SW 1271 (cell line): ENCODE results near the gene ITGAX.

Experiments used
- DNase-seq, 2 experiments: peaks; one replicate each; lab custom pipeline; 2025; lab: John Stamatoyannopoulos, UW

ITGAX gene

DNA sequence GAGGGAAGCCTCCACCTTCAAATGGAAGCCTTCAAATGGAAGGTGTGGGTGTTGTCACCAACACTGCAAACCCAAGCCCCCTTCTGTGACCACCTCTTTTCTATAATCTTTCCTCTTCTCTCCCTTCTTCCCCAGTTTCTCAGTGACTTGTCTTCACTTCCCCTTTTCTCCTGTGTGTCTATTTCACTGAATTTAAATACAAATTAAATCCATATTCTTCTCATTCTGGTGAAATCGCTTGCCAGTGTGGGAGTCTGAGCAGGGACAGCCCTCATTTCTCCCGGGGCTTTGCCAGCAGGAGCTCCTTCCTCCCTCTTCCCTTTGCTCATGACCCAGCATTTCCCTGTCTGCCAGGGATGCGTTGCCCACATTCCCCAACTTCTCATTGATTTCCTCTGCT, 6.4 kb upstream of the ITGAX start:
- DNase-seq = no peak

DNA sequence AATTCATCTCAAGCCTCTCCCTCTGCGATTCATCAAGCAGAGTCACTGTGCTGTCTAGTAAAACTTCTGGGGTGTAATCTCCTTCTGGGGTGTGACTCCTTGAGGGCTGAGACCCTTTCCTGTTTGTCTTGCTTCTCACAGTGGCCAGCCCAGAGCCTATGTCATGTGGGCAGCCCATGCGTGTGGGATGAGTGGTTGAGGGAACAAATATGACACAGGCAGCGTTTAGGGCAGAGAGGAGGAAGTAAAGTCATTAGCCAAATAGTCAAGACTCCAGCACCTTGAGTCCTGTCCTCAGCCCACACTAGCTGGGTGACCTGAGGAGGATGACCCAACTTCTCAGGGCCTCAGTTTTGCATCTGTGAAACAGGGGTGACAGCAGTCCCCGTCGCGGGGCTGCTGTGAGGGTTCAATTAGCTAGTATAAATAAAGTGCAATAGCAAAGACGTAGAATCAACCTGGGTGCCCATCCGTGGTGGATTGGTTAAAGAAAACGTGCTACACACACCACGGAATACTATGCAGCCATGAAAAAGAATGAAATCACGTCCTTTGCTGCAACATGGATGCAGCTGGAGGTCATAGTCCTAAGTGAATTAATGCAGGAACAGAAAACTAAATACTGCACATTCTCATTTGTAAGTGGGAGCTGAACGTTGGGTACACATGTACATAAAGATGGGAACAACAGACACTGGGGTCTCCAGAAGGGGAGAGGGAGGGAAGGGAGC, 4.5 kb upstream of the ITGAX start:
- DNase-seq = no peak

DNA sequence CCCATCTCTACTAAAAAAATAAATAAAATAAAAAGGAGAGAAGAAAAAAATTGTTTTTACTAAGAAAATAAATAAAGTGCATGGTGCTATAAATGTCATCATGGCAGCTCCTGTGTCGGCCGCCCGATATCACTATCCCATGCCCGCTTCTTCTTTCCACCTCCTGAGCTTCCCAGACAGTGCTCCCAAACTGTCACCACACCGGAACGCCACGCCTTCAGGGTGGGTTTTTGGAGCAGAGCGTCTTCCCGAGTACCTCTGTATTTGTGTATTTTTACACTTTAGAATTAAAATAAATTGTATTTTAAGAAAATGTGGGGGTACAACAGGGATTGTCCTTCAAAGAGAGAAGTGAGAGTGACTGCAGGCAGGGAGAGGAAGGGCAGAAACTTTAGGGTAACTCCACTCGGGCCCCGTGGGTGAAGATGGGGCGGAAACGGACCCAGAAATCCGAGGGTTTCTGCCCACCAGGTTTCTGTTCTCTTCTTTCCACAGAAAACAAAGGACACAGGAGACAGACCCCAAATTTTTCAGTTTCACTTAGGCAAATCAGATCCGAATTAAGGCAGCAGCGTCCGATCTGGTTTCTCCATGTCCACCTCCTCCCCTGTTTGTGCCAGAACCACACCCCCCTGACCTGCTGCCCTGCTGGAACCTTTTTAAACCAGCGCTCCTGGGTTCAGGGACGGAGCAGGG, 3.6 kb upstream of the ITGAX start:
- DNase-seq = no peak

DNA sequence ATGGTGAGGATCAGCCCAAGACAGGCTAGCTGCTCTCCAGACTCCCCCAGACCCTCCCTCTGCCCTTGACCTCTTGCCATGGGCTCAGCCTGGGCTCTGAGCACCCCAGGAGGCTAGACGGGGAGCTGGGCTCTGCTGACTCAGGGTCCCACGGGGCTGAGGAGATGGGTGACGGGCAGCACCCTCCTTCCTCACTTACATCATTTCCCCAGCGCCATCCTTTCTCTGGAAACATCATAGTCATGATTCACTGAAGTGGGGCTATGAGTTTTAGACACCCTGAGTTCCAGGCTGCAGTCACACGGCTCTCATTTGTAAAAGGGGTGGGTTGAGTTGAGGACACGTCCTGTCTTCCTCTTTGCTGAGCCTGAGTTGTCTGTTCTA, 3.0 kb upstream of the ITGAX start:
- no peak for DNase-seq

DNA sequence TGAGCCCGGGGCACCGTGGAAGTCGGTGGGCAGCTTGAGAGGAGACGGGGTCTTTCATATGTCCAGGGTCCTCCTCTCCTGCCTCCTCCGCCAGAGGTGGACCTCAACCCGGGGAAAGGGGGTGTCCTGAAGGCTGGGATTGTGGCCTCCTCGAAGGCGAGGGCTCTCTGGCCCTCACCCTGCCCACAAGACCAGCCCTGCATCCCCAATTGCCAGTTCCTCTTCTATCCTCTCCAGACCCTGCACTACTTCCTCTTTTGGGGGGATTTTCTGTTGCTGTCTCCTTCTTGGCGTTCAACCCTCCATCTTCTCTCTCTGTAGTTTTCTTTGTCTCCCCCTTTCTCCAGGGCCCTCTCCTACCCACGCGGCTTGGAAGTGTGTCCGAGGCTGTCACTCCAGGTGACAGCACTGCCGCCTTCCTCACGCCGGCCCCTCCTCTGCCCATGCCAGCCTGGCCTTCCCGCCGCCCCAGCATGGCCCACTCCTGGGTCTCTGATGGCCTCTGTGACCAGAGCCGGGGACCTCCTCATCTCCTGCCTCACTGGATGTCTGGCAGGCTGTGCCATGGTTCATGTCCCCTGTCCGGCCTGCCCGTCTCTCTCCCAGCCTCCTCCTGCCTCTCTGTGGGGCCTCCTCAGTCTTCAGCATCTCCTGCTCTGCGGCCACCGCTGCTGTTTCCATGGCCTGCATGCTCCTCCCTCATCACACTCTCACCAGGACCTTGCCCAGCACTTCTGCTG, 2.4 kb upstream of the ITGAX start:
- no peak for DNase-seq

DNA sequence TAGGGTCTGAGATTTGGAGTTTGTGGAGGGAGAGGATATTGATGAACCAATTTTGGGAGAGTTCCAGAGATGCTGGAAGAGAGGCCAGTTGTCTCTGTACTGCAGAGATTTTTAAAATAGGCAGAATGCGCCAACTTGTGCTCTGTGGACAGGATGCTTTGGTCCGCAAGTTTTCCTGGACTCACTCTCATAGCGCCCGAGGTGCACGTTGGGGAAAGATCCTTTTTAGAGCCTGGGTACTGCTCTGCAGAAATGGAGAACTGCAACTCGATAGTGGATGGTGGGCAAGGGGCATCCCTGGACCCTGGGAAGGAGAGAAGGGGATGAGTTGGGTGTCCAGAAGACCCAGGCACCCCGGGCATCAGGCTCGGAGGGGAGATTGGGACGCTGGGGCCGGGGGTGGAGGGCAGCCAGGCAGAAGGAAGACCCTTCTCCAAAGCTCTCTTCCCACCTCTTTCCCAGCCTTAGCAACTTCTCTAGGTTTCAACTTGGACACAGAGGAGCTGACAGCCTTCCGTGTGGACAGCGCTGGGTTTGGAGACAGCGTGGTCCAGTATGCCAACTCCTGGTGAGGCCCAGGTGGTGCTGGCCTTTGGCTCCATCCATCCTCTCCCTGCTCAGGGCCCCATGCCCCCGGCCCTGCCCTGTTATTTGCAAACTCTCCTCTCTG, 590 bp downstream of the ITGAX start:
- no peak for DNase-seq

DNA sequence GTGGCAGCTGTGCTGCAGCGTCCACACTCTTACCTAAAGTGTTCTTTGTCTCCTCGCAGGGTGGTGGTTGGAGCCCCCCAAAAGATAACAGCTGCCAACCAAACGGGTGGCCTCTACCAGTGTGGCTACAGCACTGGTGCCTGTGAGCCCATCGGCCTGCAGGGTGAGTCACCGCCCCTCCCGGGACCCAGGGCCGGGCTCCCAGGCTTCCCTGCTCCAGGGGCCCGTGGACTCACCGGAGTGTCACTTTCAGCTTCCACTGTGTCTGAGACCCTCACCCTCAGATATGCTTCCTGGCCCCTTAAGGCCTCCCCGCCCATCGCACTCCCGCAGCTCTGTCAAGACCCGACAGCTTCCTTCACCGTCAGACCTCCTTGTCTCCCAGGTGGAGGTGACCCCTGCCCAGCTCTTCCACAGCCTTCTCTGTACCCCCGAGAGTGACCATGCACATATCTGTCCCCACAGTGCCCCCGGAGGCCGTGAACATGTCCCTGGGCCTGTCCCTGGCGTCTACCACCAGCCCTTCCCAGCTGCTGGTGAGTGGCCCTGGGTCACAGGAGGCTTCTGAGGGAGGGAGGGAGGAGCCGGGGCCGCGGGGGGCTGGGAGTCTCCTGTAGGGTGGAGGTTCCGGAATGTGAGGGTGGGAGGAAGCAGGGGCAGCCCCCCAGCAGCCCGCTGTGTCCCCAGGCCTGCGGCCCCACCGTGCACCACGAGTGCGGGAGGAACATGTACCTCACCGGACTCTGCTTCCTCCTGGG, 1.8 kb downstream of the ITGAX start:
- DNase-seq = no peak

DNA sequence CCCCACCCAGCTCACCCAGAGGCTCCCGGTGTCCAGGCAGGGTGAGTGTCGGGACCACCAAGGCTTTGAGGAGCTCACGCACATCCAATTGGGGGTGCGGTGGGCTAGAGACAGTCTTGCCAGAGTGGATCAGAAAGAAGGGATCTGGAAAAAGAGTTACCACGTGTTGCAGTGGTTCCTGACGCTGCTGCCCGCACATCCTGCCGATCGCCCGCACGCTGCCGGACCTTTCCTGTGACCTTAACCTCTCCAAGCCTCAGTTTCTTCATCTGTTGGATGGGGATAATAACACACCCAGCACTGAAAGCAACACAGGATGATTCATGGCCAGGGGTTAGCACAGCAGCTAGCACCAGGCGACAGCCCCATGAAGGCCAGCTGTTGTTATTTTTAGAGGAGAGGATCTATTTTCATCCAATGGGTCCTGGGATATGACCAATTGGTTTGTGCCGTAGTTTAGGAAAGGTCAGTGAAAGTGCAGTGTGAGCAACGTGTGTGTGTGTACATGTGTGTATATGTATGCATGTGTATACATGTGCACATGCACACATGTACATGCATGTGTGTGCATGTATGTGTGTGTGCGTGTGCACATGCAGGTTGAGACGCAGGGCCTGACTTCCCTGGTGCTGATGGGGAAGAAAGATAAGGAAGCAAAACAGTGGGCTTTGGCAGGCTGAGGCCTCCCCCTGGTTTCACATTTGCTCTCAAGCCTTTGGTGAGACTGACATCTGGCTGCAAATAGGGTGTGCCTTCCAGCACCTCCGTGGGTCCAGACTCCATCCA, 2.5 kb downstream of the ITGAX start:
- DNase-seq = no peak

DNA sequence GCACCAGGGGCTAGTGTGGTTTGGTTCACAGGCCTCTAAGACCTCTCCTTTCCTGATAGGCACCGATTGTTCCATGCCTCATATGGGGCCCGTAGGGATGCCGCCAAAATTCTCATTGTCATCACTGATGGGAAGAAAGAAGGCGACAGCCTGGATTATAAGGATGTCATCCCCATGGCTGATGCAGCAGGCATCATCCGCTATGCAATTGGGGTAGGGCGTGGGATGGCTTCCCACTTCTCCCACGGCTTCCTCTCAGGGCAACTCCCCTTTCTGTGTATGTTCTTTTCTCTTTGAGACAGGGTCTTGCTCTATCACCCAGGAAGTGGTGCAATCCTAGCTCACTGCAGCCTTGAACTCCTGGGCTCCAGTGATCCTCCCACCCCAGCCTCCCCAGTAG, 5.3 kb downstream of the ITGAX start:
- no peak for DNase-seq

DNA sequence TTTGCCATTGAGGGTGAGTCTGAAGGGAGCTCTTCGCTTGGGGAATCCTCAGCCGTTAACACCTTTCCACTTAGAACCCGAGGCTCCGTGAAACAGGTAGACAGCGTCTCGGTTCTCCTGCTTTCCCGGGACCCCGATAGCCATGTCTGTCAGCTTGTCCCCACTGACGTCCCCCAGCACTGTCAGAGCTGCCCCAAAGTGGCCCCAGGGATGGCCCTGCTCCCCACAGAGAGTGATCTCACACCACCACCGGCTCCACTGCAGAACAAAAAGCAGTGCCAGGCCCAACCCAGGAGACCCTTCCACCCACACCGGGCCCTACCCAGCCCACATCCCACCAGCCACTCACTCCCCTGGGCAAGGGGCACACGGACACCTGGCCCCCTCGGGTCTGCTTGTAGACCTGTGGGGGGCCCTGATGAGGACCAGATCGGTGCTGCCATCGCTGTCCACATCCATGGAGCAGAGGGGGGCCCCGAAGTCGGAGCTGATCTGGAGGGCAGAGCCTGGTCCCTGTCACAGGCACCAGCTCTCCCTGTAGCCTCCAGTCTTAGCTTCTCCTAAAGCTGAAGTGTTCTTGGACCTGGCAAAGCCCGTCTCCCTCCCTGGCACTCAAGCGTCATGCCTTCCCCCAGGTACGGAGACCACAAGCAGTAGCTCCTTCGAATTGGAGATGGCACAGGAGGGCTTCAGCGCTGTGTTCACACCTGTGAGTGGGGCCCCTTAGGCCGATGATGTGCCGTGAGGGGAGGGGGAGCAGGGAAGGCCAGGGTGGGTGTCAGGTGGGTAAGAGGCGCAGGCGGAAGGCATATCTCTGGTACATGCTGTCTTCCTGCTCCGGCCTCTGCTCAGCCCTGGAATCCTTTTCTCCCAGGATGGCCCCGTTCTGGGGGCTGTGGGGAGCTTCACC, 6.5 kb downstream of the ITGAX start:
- no peak for DNase-seq

DNA sequence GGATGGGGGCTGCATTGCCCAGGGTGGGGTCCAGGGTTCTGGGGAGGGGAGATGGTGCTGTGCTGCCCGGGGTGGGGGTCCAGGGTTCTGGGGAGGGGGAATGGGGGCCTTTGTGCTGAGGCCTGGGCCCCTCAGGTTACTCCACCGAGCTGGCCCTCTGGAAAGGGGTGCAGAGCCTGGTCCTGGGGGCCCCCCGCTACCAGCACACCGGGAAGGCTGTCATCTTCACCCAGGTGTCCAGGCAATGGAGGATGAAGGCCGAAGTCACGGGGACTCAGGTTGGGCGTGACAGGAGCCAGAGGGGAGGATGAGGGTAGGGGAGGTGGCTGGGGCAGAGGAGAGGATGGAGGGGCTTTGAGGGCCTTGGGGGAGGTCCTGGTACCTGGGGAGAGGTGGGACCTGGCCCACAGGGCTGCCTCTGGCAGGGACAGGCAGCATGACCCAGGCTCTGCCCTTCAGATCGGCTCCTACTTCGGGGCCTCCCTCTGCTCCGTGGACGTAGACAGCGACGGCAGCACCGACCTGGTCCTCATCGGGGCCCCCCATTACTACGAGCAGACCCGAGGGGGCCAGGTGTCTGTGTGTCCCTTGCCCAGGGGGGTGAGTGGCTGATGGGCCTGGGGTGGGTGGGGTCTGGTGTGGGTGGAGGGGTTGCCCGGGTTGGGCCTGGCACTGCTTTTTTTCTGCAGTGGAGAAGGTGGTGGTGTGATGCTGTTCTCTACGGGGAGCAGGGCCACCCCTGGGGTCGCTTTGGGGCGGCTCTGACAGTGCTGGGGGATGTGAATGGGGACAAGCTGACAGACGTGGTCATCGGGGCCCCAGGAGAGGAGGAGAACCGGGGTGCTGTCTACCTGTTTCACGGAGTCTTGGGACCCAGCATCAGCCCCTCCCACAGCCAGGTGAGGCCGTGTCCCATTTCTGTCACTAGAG, 7.8 kb downstream of the ITGAX start:
- no peak for DNase-seq

DNA sequence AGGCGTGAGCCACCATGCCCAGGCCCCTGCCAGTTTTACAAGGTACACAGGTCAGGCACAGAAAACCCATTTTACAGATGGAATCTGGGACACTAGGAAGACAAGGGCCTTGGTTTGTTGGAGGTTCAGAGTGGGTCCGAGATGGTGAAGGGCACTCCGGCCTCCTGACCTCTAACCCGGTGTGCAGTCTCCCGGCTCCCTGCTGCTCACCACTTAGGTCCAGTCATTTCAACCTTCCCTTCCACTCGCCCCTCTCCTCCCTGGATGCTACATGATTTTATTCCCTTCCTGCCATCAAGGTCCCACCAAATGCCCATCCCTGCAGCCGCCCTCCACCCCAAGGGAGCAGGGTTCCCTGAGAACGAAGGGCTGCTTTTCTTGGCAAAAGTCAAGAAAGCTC, 8.7 kb downstream of the ITGAX start:
- no peak for DNase-seq

DNA sequence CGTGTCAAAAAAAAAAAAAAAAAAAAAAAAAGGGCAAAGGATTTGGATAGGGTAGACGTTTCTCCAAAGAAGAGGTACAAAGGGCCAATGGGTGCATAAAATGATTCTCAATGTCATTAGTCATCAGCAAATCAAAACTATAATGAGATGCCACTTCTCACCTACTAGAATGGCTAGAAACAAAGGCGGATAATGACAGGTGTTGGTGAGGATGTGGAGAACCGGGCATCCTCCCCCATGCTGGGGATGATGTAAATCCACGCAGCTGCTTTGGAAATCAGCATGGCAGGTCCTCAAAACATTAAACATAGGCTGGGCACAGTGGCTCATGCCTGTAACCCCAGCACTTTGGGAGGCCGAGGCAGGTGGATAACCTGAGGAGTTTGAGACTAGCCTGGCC, 9.4 kb downstream of the ITGAX start:
- no peak for DNase-seq

DNA sequence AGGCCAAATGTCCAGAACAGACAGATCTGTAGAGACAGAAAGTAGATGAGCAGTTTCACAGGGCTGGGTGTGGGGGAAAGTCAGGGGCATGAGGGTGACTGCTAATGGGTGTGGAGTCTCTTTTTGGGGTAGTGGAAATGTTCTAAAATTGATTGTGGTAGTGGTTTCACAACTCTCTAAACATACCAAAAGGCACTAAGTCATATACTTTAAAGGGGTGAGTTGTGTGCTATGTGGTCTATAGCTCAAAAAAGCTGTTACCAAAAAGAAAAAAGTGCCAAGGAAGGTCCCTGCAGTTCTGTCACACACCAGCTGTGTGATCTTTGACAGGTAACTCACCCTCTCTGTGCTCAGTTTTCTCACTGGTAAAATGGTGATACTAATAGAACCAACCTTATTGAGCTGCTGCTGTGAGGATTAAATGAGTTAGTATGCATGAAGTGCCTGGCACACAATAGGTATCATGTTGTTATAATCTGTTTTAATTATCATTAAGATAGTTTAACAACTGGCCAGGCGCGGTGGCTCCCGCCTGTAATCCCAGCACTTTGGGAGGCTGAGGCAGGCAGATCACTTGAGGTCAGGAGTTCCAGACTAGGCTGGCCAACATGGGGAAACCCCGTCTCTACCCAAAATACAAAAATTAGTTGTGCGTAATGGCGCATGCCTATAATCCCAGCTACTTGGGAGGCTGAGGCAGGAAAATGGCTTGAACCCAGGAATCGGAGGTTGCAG, 10.3 kb downstream of the ITGAX start:
- DNase-seq = no peak

DNA sequence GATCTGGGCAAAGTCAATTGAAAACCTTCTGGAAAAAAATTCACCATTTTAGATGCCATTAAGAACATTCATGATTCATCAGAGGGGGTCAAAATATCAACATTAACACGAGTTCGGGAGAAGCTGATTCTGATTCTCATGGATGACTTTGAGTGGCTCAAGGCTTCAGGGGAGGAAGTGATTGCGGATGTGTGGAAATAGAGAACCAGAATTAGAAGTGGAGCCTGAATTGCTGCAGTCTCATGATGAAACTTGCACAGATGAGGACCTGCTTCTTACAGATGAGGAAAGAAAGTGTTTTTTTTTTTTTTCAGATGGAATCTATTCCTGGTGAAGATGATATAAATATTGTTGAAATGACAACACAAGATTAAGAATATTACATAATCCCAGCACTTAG, 12.9 kb downstream of the ITGAX start:
- DNase-seq = no peak

DNA sequence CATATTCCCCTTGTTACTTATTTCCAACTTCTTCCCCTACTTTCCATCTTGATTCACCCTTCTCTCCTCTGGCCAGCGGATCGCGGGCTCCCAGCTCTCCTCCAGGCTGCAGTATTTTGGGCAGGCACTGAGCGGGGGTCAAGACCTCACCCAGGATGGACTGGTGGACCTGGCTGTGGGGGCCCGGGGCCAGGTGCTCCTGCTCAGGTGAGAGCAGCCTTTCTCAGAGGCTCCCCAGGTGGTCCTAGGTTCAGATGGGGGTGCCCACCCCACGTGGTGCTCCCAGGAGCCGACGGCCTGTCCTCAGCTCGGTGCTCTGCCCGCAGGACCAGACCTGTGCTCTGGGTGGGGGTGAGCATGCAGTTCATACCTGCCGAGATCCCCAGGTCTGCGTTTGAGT, 16.0 kb downstream of the ITGAX start:
- no peak for DNase-seq

DNA sequence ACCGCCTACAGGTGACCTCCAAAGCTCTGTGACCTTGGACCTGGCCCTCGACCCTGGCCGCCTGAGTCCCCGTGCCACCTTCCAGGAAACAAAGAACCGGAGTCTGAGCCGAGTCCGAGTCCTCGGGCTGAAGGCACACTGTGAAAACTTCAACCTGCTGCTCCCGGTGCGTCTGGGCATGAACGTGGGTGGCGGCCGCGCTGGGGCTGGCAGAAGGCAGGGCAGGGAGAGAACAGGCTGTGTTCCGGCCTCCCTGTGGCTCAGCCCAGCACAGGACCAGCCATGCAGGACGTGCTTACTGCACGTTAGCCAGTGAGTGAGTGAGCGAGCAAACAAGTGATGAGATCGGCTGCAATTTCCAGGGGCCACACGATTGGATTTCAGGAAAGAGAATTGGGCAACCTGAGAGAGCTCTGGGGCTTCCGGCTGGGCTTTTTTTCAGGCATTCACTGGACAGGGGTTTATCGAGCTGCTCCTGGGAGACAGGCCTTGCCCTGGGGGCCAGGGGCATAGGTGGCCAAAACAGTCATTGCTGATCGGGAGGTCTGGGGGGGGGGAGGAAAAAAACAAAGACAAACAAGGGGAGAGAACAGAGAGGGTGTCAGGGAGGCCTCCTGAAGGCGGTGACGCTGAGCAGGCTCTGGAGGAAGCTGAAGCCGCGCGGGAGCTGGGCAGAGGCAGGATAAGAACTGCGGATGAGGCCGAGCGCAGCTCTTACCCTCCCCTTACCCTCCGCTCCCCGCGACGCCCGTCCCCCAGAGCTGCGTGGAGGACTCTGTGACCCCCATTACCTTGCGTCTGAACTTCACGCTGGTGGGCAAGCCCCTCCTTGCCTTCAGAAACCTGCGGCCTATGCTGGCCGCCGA, 16.9 kb downstream of the ITGAX start:
- no peak for DNase-seq
